GM18526 (cell line): ENCODE data around the gene UCK1.

Experiments used
- POLR2A ChIP-seq: IDR thresholded peaks from 3 replicates; pipeline ENCODE4 v1.6.1; 2011; ENCODE audit not compliant: insufficient read length; ENCODE audit errors: extremely low read depth

UCK1 gene

DNA sequence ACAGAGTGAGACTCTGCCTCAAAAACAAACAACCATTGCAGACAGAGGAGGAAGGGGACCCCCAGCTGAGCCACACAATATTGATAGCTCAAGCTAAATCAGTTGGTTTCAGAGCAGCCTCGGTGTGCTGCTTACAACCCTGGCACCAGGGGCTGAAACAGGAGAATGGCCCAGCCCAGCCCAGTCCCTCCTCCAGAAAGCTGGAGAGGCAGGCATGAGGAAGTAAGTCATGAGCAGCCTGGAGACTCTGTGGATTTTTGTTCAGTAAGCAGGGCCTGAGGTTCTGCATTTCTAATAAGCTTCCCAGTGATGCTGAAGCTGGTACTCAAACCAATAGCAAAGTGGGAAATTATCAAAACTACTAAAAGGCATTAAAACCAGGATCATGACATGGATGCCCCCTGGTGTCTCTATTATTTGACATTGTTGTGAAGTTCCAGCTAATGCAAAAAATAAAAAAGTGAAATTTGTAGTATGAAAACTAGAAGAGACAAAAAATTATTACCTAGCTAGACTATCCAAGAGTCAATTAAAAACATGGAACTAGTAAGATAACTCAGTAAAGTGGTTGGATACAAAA is 28.4 kb upstream of the UCK1 start:
- no peak for TF ChIP-seq POLR2A

DNA sequence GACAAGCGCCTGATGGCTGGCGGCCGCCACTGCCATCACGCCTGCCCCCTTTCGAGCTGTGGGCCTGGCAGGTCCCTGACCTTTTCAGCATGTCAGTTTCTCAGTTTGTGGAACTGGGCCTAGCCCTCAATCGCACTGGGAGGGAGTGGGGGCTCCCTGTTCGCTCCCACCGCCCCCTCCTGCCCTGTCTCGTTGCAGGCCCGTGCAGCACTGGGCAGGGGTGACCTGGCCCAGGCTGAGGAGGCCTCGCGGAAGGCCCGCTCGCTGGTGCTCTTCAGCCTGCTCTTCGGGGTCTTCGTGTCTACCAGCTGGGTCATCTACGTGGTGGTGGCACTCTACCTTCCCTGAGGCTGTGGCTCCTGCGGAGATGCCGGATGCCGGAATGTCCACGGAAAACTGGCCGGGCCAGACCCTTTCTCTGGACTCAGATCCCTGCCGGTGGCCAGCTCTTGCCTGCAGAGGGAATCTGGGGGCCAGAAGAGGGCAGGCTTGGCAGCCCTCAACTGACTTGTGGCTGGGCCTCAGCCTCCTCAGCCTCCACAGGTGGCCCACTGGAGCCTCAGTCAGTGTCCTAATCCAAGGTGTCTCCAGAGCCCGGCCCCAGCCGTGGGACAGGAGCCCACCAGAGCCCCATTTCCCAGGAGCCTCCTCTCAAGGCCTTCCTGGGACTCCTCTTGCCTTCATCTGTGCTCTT is 26.9 kb upstream of the UCK1 start:
- TF ChIP-seq POLR2A, result no peak

DNA sequence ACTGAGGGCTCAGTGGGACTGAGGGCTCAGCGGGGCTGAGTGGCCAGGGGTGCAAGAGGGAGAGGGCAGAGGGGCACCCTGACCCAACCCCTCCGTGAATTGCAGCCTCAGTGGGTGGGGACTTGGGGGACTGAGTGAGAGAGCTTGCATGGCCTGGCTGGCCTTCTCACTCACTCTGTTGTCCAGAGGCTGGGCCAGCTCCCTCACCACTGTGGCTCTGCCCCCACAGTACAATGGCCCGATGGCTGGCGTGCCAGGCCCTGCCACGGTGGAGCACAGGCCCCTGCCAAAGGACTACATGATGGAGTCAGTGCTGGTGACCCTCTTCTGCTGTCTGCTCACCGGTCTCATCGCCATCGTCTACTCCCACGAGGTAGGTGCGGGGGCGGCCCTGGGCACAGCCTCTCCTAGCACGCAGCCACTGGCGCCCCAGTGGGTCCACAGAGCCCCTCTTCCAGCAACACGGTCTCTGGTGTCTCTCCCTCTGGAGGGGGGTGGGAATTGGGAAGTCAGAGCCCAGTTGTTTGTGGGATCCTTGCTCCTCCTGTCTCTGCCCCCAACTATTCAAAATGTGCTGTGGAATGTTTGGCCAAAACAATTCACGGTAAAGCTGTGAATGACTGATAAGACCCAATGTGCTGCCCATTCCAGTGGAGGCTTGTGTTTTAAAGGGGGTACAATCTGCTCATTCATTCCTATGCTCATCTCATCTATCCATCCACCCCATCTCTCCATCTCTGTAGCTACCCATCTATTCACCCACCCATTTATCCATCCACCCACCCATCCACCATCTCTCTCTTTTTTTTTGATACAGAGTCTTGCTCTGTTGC is 25.0 kb upstream of the UCK1 start:
- TF ChIP-seq POLR2A, result no peak

DNA sequence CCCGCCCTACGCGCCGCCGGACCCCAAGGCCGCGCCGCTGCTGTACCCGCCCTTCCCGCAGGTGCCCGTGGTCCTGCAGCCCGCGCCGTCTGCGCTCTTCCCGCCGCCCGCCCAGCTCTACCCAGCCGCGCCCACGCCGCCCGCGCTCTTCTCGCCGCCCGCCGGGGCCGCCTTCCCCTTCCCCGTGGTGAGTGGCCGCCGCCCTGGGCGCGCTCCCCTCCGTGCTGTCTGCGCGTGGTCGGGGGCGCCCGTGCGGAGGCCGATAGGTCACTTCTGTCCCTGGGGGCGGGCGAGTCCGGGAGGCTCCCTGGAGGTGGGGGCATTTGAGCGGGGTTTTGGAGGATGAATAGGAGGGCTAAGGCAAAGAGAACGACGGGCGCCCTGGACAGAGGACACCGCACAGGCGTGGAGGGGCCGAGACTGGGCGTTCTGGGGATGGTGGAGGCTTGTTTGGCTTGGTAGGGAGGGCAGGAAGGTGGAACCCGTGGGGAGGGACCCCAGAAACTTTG is 23.8 kb upstream of the UCK1 start:
- no peak for TF ChIP-seq POLR2A

DNA sequence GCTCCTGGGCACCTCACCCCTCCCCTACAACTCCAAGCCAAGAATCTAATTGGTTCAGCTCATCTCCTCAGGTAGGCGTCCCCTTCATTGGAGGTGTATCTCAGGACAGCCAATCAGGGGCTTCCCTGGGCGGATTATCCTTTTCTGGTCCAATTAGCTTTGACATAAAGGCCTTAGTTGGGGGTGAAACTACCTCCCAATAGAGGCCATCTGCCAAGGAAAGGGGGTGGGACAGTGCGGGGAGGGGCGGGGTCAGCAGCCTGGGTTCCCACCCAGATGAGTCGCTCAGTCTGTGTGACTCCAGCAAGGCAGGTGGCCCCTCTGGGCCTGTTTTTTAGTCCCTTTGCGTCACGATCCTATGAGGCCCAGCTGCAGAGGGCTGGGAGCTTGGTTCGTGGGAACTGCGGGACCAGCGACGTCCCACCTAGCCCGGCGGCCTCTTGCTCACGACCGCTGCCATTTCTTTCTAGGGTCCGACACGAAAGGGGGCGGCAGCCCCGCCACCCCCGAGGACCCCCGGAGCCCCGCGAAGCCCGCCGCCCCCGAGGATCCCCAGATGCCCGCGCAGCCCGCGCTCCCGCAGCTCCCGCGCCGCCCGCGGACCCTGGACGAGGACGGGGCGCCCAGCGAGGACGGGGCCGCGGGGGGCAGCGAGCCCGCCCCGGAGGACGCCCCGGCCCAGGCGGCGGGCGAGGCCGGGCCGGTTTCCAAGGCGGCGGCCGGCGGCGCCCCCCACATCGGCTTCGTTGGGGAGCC is 23.2 kb upstream of the UCK1 start:
- TF ChIP-seq POLR2A, result no peak

DNA sequence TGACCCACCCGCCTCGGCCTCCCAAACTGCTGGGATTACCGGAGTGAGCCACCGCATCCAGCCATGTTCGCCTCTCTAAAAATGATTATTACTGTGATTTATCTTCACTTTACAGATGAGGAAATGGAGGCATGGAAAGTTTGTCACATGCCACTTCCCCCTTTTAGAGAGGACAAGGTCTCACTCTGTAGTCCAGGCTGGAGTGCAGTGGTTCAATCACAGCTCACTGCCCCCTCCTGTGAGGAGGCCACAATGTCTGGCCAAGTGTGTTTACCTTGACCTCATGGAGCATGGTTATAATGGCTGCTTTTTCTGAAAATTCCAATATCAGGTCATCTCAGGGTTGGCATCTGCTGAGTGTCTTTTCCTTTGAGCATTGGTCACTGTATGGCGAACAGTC is 21.0 kb upstream of the UCK1 start:
- TF ChIP-seq POLR2A, result no peak

DNA sequence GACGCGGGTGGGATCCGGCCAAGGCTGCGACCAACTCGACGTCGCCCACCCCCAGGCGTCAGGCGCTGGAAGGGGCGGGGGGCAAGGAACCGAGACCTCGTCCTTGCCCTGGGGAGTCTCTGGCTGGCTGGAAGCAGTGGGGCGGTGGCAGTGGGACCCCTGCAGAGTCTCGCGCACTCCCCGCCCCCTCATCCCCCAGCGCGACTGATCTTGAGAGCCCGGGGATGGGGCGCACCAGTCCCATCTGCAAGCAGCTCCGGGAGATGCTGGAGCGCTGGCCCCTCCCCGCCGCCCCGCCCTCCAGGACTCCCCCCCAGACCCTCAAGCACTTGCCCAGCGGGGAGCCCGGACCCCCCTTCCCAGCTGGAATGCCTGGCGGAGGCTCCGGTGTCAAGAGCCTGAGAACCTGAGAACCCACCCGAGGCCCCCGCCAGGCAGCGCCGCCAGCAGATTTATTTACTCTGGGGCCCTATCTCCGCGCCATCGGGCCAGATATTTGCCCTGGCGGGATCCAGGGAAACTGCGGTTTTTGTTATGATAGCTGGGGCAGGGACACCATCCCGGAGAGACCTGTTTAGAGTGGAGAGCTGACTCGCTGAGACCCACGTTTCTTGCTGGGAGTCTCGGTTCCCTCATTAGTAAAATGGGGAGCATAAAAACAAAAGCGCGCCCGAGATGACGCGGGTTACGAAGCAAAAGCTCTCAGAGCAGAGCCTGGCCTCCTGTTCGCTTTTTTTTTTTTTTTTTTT is 15.4 kb upstream of the UCK1 start:
- no peak for TF ChIP-seq POLR2A

DNA sequence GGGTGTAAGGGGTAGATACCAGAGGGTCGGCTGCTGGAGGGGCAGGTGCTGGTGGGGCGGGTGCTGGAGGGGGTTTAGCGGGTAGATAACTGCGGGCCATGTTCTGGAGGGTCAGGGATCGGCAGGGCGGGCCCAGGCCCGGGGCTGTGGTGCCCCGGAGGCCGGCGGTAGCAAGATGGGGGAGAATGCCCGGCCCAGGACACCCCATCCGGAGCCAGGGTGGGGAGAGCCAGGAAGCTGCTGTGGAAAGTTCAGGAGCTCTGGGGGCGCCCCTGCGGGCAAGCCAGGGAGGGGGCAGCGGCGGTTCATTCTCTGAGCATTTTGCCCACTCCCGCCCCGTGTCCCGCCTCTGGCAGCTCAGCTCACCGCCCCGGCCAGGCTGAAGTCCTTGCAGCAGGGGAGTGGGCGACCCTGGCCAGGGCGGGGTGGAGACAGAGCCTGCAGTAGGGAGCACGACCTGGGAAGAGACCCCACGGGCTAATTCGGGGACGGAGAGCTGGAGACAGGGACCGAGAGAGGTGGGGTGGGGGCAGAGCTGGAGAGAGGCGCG is 14.8 kb upstream of the UCK1 start:
- TF ChIP-seq POLR2A, result no peak

DNA sequence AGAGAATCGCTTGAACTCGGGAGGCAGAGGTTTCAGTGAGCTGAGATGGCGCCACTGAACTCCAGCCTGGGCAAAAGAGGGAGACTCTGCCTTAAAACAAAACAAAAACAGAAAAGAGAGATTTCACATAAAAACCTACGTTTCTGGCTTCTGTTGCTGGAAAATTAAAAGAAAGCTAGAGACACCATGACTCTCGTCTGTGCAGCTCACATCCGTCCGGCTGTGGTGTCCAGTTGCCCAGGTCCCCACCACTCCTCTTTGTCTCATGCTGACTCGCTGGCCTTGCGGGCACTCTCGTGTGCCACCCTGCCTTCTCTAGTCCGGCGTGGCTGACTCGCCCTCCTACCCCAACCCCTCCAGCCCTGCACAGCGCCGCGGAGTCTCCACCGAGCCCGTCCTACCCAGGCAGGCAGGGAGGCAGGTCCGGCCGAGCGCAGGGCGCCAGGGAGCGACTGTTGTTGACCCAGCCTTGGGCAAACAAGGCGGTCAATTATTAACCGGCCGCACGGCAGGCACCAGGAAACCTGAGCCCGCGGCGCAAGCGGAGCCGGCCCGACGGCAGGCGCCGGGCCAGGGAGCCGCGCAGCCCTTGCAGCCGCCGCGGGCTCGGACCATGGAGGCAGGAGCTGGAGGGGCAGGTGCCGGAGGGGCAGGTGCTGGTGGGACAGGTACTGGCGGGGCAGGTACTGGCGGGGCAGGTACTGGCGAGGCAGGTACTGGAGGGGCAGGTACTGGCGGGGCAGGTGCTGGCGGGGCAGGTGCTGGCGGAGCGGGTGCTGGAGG is 14.1 kb upstream of the UCK1 start, which contains the start of gene PRRT1B:
Gene PRRT1B, plus strand, starts transcription at position 521 of the 783 bp plus-strand sequence. Its CDS starts 93 bp downstream, at position 614.
- no peak for TF ChIP-seq POLR2A

DNA sequence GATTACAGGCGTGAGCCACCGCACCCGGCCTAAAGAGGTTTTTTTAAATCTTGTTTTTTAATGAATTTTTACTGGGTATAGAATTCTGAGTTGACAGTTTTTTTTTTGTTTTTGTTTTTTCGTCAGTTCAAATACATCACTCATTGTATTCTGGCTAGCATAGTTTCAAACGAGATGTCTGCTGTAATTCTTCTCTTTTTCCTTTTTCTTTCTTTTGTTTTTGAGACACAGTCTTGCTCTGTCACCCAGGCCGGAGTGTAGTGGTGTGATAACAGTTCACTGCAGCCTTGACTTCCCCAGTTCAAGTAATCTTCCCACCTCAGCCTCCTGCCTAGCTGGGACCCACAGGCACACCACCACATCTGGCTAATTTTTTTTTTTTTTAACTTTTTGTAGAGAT is 12.1 kb upstream of the UCK1 start:
- TF ChIP-seq POLR2A, result no peak

DNA sequence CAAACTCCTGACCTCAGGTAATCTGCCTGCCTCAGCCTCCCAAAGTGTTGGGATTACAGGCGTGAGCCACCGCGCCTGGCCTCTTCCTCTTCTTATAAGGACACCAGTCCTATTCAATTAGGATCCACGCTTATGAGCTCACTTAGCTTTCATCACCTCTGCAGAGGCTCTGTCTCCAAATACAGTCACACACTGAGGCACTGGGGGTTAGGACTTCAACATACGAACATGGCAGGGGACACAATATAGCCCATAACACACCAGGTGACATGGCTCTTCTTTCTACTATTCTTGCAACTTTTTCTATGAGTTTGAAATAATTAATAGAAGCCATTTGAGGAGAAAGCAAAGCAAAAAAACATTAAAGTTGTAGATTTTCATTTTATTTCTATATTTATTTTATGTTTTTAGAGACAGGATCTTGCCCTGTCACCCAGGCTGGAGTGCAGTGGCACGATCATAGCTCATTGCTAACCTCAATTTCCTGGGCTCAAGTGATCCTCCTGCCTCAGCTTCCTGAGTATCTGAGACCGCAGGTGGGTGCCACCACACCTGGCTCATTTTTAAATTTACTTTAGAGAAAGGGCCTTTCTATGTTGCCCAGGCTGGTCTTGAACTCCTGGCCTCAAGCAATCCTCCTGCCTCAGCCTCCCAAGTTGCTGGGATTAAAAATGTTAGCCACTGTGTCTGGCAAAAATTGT is 8.3 kb upstream of the UCK1 start:
- no peak for TF ChIP-seq POLR2A

DNA sequence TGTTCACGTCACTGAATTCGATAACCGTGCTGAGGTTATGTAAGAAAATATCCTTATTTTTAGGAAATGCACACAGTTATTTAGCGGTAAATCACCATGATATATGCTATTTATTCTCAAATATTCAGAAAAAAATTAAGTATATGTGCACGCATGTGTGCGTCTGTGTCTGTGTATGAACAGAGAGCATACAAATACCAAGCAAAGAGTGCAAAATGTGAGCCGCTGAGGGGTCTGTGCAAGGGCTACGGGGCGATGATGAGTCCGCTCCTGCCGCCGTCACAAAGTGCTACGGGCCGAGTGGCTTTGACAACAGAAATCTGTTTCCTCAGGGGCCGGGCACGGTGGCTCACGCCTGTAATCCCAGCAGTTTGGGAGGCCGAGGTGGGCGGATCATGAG is 6.9 kb upstream of the UCK1 start:
- no peak for TF ChIP-seq POLR2A

DNA sequence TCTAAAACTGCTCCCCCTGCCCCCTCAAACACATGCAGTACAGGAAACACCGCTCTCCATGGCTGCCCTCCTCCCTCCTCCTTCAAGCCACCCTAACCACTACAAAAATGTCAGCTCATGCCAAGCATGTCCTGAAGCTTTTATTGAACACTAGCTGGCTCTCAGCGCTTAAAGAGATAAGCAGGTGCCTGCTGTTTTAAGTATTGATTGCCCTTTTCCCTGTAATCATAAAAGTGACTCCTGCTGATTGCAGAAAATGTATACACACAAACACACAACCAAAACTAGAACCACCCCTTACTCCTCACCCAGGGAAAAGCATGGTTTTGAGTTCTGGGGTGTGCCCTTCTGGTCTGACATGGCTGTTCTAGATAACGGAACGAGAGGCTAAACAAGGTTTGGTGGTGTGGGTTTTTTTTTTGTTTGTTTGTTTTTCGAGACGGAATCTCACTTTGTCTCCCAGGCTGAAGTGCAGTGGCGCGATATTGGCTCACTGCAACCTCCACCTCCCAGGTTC is 3.7 kb upstream of the UCK1 start:
- TF ChIP-seq POLR2A, result no peak
